DMS153 treated with DMSO at 0.1 percent for 48 hours (cell line): ENCODE measurements around the gene PFKFB2.
A peak's percentile ranks its signal among the peaks of the same experiment; 100 is the strongest.
"Not testable (repeated sequence)": the region's sequence is repeated elsewhere in the genome, so short reads cannot be mapped to it uniquely, and the experiment has no call there.

Source experiments
- DNase-seq: peaks from one replicate; lab custom pipeline; 2025; ENCODE audit not compliant: unreplicated experiment; lab: John Stamatoyannopoulos, UW

PFKFB2 gene

DNA sequence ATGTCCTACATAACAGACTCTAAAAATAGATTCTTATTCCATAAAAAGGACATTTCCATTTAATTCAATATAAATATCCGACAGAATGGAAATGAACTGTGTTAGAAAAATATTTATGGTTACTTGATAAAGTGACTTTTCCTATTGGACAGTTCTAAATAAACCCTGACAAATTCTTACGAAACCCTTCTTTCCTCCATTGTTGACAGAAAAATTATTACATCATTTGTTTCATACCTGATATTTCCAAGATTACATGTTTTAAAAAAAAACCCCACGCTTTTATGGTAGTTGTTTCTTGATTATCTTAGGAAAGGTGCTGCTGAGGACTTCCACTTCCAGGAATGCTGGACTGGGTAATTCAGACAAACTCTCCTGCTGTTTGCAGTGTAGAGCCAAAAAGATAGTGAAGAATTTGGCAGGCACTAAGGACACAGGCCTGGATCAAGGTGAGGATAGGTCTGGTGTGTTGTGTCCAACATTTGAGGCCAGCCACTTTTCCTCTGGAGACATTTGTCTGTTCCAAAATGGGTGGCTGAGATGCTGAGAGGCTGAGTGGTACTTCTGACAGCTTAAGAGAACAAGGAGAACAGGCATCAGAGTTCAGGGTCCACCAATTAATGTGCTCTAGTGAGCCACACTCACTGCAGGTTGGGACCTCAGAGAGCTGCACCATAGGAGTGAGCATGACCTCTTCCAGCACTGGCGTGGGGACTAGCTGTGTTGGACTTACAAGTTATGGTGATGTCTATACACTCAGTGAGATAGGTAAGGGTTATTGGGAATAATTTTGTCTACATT is 13.5 kb upstream of the PFKFB2 start:
- DNase-seq = no peak

GRCh38 chr1:207040181-207040533 is 12.9 kb upstream of the PFKFB2 start:
- DNase-seq = no peak

DNA sequence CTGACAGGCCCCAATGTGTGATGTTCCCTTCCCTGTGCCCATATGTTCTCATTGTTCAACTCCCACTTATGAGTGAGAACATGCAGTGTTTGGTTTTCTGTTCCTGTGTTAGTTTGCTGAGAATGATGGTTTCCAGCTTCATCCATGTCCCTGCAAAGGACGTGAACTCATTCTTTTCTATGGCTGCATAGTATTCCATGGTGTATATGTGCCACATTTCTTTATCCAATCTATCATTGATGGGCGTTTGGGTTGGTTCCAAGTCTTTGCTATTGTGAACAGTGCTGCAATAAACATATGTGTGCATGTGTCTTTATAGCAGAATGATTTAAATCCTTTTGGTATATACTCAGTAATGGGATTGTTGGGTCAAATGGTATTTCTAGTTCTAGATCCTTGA is 11.7 kb upstream of the PFKFB2 start:
- DNase-seq = not testable (repeated sequence)

GRCh38 chr1:207045453-207045852 is 7.6 kb upstream of the PFKFB2 start:
- no peak for DNase-seq

DNA sequence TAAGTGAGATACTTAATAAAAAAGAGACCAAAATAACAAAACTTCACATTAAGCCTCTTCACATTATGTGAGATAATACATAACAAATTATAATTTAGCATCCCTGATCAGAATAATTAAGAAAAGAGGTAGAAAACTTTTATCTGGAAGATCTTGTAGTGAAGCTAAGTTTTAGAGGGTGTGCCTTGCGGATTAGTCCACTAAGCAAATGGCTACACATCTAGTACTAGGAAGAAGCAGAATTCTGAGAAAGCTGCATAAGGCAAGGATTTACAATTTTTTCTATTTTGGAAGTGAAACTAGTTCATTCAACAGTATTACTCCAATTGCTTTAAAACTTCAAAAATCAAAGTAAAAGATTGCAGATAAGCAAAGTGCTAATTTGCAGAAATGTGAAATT is 5.6 kb upstream of the PFKFB2 start:
- DNase-seq = no peak

- DNase-seq = no peak
Observed at GRCh38 chr1:207048041-207048440, 5.0 kb upstream of the PFKFB2 start.

GRCh38 chr1:207049054-207049453 is 4.0 kb upstream of the PFKFB2 start:
- no peak for DNase-seq

DNA sequence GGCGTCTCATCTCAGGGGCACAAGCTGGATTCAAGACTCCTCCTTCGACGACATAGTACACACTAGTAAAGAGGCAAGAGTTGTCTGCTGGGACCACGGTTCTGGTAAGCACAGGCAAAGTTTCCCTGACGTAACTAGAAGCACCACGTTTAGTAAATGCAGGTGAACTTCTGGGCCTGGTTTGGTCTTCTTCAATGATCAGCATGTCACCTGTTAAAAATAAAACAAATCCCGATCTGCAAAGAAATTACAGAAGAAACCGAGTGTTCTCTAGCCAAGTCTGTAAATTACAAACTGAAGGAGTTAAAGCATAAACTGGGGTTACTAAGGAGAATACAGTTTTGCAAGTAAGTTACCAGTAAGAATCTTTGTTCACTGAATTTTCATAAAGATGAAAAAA is 3.6 kb upstream of the PFKFB2 start:
- DNase-seq = no peak

DNA sequence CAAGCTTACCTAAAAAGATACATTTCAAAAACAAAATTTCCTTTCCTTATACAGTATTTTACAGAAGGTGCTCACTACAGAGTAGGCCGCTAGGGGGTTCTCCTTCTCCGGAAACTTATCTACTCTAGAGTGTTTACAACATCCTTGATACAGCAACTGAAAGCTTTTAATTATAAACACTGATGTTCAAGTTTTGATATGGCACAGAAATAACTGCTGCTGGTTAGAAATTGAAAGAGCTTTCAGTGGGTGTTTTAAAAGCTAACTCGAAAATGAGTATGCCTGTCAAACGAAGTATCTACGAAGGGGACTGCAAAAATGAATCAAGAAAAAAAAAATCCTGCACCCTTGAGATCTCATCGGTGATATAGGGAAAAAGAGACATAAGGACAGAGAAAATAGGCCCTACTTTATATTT is 3.1 kb upstream of the PFKFB2 start:
- peak; percentile 70 for DNase-seq

GRCh38 chr1:207050480-207051190 is 2.4 kb upstream of the PFKFB2 start:
- peak; percentile 96 for DNase-seq

DNA sequence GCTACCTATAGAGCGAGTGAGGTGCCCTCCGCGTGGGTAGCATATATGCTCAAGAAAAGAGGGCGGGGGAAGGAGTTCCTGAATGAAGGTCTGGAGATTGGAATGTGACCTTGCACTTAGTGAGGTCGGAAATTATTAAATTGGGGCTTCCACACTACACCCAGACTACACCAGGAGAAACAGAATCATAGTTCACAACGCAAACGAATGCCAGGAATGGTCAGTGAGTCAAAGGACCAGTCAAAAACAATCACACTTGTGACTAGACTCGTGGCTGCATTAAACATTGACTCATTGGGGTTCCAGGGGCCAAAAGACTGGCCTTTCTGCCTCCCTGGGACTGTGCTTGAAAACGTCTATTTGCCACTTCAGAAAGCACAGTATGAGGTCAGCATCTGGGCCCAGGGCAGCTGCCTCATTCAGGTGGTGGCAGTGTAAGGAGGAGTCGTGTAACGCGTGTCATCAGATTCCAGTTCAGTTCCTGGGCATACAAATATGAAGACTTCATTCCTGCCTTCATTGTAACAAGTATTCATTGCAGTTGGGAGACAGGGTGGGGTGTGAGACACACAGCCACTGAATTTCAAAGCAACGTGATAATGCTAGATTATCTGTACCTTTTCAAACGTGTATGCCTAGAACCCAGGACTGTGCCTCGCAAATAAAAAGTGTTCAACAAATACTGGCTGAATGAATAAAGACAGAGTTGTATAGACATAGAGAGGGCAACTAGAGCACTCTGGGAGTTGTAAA is 1.7 kb upstream of the PFKFB2 start, which contains the start of gene YOD1:
Gene YOD1 (minus strand): TSS at position 18 of the 753 bp plus-strand sequence. CDS start 178 bp downstream, outside the sequence.
- peak; percentile 63 for DNase-seq

DNA sequence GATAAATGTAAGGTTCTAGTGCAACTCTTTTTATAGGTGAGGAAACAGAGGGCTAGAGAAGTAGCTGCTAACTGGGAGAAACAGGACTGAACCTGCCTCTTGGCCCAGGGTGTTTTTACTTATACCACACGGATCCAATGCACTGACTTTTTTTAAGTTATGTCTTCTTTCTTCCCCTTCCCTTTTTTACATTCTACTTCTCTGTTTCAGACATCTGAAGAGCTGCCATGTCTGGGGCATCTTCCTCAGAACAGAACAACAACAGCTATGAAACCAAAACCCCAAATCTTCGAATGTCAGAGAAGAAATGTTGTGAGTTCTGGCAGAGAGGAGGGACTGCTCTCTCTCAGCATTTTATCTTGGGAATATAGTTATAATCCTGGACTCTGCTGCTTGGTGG is 1.4 kb downstream of the PFKFB2 start:
- no peak for DNase-seq

GRCh38 chr1:207055386-207056001 is 2.4 kb downstream of the PFKFB2 start:
- DNase-seq = no peak

- DNase-seq = no peak
Observed at GRCh38 chr1:207056673-207057072, 3.6 kb downstream of the PFKFB2 start.

DNA sequence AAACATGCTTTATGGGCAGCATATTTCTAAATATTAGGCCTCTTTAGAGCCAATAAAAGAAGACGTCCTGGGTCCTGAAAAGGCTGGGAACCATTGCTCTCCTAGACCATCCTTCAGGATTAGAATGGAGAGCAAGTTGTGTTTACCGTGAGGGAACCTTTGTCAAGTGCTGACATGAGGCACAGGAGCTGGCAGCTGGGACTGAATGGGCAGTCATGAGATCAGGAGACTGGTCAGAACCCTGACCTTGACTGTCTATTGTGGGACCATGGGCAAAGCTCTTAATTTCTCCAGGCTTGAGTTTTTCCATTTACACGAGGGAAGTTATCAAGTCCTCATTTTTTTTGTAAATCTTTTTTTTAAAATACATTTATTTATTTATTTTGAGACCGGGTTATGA is 5.2 kb downstream of the PFKFB2 start:
- no peak for DNase-seq

DNA sequence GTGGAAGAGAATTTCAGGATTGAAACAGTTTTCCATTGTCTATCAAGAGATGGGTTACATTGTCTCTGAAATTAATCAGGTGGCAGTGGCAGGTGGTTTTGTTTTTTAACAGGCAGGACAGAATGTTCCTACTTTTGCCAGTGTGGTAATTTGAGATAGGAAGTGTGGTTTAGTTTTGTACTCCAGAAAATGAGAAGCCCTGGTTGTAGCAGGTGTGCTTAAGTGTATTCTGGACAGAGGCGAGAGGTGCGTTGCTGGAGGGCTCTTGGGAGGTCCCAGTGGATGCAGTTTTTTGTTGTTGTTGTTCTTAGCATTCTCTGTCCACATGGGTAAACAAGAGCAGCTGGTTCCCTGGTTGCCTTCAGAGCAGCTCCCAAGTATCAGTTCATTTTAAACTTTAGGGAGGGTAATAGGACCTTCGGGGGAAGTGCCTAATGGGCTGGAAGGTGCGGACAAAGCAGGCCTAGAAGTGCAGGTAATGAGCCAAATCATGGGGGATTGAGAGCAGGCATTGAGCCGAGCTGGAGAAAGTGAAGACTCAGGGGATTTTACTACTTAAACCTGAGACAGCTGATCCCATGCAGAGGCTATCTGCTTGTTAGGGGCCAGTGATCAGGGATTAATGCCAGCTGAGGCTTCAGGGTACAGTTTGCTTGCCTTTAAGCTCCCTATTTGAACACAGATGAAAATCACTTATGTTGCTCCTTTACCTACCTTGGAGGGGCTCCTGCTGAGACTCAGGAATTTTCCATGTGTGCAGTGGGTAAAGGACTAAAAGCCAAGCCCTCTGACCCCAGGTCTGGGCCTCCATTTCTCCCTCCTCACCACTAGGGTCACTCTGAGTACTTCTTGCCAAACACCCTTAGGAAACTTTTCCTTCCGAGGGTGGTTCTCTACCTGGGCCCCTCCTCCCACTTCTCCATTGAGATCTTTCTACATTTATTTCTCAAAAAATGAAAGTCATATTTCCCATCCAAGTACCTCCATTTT is 6.1 kb downstream of the PFKFB2 start:
- DNase-seq = peak; percentile 83

GRCh38 chr1:207059881-207060280 is 6.8 kb downstream of the PFKFB2 start:
- DNase-seq = no peak

DNA sequence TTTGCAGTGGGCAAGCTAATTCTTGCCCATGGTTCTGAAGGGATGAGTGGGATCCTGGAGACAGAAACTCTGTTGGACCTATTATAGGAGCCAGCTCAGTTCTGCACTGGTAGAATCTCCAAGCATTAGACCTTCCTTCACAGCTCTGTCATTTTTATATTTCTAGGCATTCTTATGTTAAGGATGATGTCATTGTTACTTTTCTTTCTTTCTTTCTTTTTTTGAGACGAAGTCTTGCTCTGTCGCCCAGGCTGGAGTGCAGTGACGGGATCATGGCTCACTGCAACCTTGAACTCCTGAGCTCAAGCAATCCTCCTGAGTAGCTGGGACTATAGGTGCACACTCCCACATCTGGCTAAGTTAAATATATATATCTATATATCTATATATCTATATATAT is 7.5 kb downstream of the PFKFB2 start:
- no peak for DNase-seq

DNA sequence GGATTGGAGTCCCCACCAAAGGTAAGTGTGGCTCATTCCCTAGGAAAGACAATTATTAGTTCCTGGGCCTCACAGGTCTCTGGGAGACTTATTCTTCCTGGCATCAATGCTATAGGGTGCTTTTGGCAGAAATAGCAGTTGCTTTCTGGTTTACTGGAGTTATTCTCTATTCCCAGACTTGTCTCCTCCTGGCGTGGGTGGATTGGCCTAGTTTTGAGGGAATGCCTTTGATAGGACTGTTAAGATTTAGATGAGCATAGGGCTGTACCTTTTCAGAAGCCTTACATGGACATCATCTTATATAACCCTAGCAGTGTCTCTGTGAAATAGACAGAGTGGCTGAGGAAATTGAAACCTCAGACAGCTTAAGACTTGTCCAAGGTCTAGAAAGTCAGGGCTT is 9.0 kb downstream of the PFKFB2 start:
- DNase-seq = no peak

DNA sequence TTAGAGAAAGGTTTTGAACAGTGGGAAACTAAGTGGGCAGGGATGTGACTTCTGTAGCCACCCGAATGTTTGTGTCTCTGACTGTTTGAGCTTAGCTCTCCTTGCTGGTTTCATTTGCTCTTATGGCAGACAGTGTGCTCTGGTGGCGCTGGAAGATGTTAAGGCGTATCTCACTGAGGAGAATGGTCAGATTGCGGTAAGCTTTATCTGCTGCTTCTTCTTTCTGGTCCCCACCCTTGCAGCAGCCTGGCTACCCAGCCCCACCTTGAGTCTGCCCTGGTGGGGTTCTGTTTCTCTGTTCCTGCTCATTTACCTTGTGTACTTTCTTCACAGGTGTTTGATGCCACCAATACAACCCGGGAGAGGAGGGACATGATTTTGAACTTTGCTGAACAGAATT is 9.9 kb downstream of the PFKFB2 start:
- DNase-seq = no peak
